Nephron (organoid): ENCODE results near the gene ZNF670.

Source experiments
- H3K27ac Mint-ChIP-seq, 3 experiments: 2 replicates each; pipeline ENCODE4 v1.8.0; 2020; ENCODE audit warnings: mixed read lengths in 3 of 3, mild to moderate bottlenecking in 2 of 3, moderate library complexity in 1 of 3
- H3K27me3 Mint-ChIP-seq: 2 replicates; pipeline ENCODE4 v1.8.0; 2021; ENCODE audit warnings: low read depth, mild to moderate bottlenecking, moderate library complexity, mixed read lengths
- H3K36me3 Mint-ChIP-seq: 2 replicates; pipeline ENCODE4 v1.8.0; 2020; ENCODE audit warnings: low read depth, mixed read lengths
- H3K4me1 Mint-ChIP-seq: 2 replicates; pipeline ENCODE4 v1.8.0; 2020; ENCODE audit warnings: mixed read lengths
- H3K4me3 Mint-ChIP-seq, 3 experiments: 2 replicates each; pipeline ENCODE4 v1.8.0; 2020; ENCODE audit warnings: mild to moderate bottlenecking in 3 of 3, mixed read lengths in 3 of 3, moderate library complexity in 2 of 3
- H3K9me3 Mint-ChIP-seq: 2 replicates; pipeline ENCODE4 v1.8.0; 2020; ENCODE audit warnings: mixed read lengths
- CTCF ChIP-seq, 3 experiments: fragments of 200-600 bp; sonication (generic); IDR thresholded peaks; one replicate each; pipeline ENCODE4 v1.5.0; 2021; ENCODE audit warnings: antibody characterized with exemption in 3 of 3; ENCODE audit not compliant: unreplicated experiment in 3 of 3

The ZNF670 gene

GRCh38 chr1:247113094-247113497 is 34.5 kb upstream of the ZNF670 start:
- Mint-ChIP-seq H3K27ac (peak overlapping the region in 2 of 3 experiments; percentile 25 to 59), H3K4me1 (peaks cover 11% of the 10 kb centered on the region), H3K36me3 (peaks cover 18% of the 10 kb centered on the region), H3K9me3 (peaks cover 2% of the 10 kb centered on the region), H3K27me3 (peaks cover 3% of the 10 kb centered on the region), H3K4me3 (peak overlapping the region; percentile 66 to 86 (median 83))
- no peak for TF ChIP-seq CTCF (IDR thresholded peaks at IDR 0.05; ENCODE audit: unreplicated experiment in 3 of 3)

- H3K27me3 Mint-ChIP-seq = peaks cover 3% of the 10 kb centered on the region
- peaks cover 2% of the 10 kb centered on the region for H3K9me3 Mint-ChIP-seq
- H3K27ac Mint-ChIP-seq = peak overlapping the region in 2 of 3 experiments; percentile 59 to 86
- H3K36me3 Mint-ChIP-seq = peaks cover 25% of the 10 kb centered on the region
- no peak for TF ChIP-seq CTCF (IDR thresholded peaks at IDR 0.05; ENCODE audit: unreplicated experiment in 3 of 3)
- peak overlapping the region; percentile 66 to 86 (median 83) for H3K4me3 Mint-ChIP-seq
- H3K4me1 Mint-ChIP-seq = peaks cover 11% of the 10 kb centered on the region
Measured at GRCh38 chr1:247112479-247112781, 33.8 kb upstream of the ZNF670 start.

GRCh38 chr1:247111700-247112478 is 33.3 kb upstream of the ZNF670 start:
- peaks cover 2% of the 10 kb centered on the region for H3K9me3 Mint-ChIP-seq
- no peak for TF ChIP-seq CTCF (IDR thresholded peaks at IDR 0.05; ENCODE audit: unreplicated experiment in 3 of 3)
- peaks cover 11% of the 10 kb centered on the region for H3K4me1 Mint-ChIP-seq

GRCh38 chr1:247111259-247111699 is 32.7 kb upstream of the ZNF670 start:
- no peak for TF ChIP-seq CTCF (IDR thresholded peaks at IDR 0.05; ENCODE audit: unreplicated experiment in 3 of 3)

More at GRCh38 chr1:247111700-247112478, 33.3 kb upstream of the ZNF670 start:
- Mint-ChIP-seq H3K4me3 (peak overlapping the region; percentile 81 to 86 (median 86)), H3K27me3 (peaks cover 3% of the 10 kb centered on the region), H3K36me3 (peaks cover 27% of the 10 kb centered on the region), H3K27ac (peak overlapping the region in 1 of 3 experiments; percentile 87)

GRCh38 chr1:247110627-247111258 is 32.1 kb upstream of the ZNF670 start:
- TF ChIP-seq CTCF (IDR thresholded peaks at IDR 0.05; ENCODE audit: unreplicated experiment in 3 of 3) = no peak
- Mint-ChIP-seq H3K4me3 (peak overlapping the region; percentile 83 to 88 (median 85)), H3K27ac (peak overlapping the region; percentile 77 to 91 (median 87))

More at GRCh38 chr1:247111259-247111699, 32.7 kb upstream of the ZNF670 start:
- H3K36me3 Mint-ChIP-seq = peaks cover 27% of the 10 kb centered on the region
- H3K4me3 Mint-ChIP-seq = peak overlapping the region; percentile 83 to 88 (median 85)
- peak overlapping the region; percentile 77 to 91 (median 87) for H3K27ac Mint-ChIP-seq
- peaks cover 2% of the 10 kb centered on the region for H3K9me3 Mint-ChIP-seq
- peaks cover 3% of the 10 kb centered on the region for H3K27me3 Mint-ChIP-seq
- peaks cover 11% of the 10 kb centered on the region for H3K4me1 Mint-ChIP-seq

More at GRCh38 chr1:247110627-247111258, 32.1 kb upstream of the ZNF670 start:
- Mint-ChIP-seq H3K4me1 (peaks cover 11% of the 10 kb centered on the region), H3K9me3 (peaks cover 2% of the 10 kb centered on the region), H3K27me3 (peaks cover 3% of the 10 kb centered on the region), H3K36me3 (peaks cover 27% of the 10 kb centered on the region)
